Trophoblast cell (in vitro differentiated cells and primary cell): Measurements from ENCODE around the gene ARL5B.

Experiments
- DNase-seq, 2 donors: peaks; one replicate each; pipeline ENCODE4 v3.0.0-alpha.2; 2016
- H2AFZ ChIP-seq: 2 replicates; pipeline ENCODE4 v1.6.1; 2013; ENCODE audit warnings: low read length, moderate library complexity, mild to moderate bottlenecking; ENCODE audit not compliant: insufficient read depth, poor library complexity
- H2AK5ac ChIP-seq: 2 replicates; pipeline ENCODE4 v1.6.1; 2013; ENCODE audit warnings: mild to moderate bottlenecking, low read length
- H2BK120ac ChIP-seq: 2 replicates; pipeline ENCODE4 v1.6.1; 2013; ENCODE audit warnings: low read length, mild to moderate bottlenecking, moderate library complexity; ENCODE audit not compliant: insufficient read depth, poor library complexity
- H2BK12ac ChIP-seq: 2 replicates; pipeline ENCODE4 v1.6.1; 2013; ENCODE audit warnings: mild to moderate bottlenecking, low read length, moderate library complexity
- H2BK5ac ChIP-seq: 2 replicates; pipeline ENCODE4 v1.6.1; 2013; ENCODE audit warnings: low read length, low read depth, moderate library complexity, mild to moderate bottlenecking; ENCODE audit not compliant: poor library complexity
- H3K14ac ChIP-seq: 2 replicates; pipeline ENCODE4 v1.6.1; 2013; ENCODE audit warnings: mild to moderate bottlenecking, low read length
- H3K18ac ChIP-seq: 2 replicates; pipeline ENCODE4 v1.6.1; 2013; ENCODE audit warnings: mild to moderate bottlenecking, low read length
- H3K23ac ChIP-seq: 2 replicates; pipeline ENCODE4 v1.6.1; 2013; ENCODE audit warnings: low read length
- H3K27ac ChIP-seq: 2 replicates; pipeline ENCODE4 v1.5.1; 2013; ENCODE audit warnings: low read depth, mild to moderate bottlenecking, inconsistent platforms, low read length, moderate library complexity
- H3K27me3 ChIP-seq: 2 replicates; pipeline ENCODE4 v1.6.1; 2013; ENCODE audit warnings: inconsistent platforms, mild to moderate bottlenecking, low read length, moderate library complexity; ENCODE audit not compliant: insufficient read depth
- H3K36me3 ChIP-seq, 2 experiments: 1 replicate in 1 of 2; 2 replicates in 1 of 2; pipeline ENCODE4 v1.6.1; 2013; ENCODE audit warnings: low read length in 2 of 2, mild to moderate bottlenecking in 2 of 2, moderate library complexity in 1 of 2; ENCODE audit not compliant: insufficient read depth in 2 of 2, control insufficient read depth in 1 of 2
- H3K4ac ChIP-seq: 2 replicates; pipeline ENCODE4 v1.6.1; 2013; ENCODE audit warnings: low read depth, mild to moderate bottlenecking, low read length, moderate library complexity
- H3K4me1 ChIP-seq, 2 experiments: 1 replicate in 1 of 2; 2 replicates in 1 of 2; pipeline ENCODE4 v1.6.1; 2013; ENCODE audit warnings: low read length in 2 of 2, mild to moderate bottlenecking in 2 of 2, moderate library complexity in 1 of 2; ENCODE audit not compliant: insufficient read depth in 2 of 2, control insufficient read depth in 1 of 2
- H3K4me2 ChIP-seq: 2 replicates; pipeline ENCODE4 v1.6.1; 2013; ENCODE audit warnings: inconsistent platforms, mild to moderate bottlenecking, low read length, moderate library complexity
- H3K4me3 ChIP-seq: 2 replicates; pipeline ENCODE4 v1.5.1; 2013; ENCODE audit warnings: mild to moderate bottlenecking, low read depth, low read length, inconsistent platforms
- H3K79me1 ChIP-seq: one replicate; pipeline ENCODE4 v1.6.1; 2013; ENCODE audit warnings: low read length
- H3K79me2 ChIP-seq: 2 replicates; pipeline ENCODE4 v1.6.1; 2013; ENCODE audit warnings: low read length, mild to moderate bottlenecking; ENCODE audit not compliant: control insufficient read depth, insufficient read depth, poor library complexity
- H3K9ac ChIP-seq: 2 replicates; pipeline ENCODE4 v1.6.1; 2013; ENCODE audit warnings: mild to moderate bottlenecking, low read length
- H3K9me3 ChIP-seq: 2 replicates; pipeline ENCODE4 v1.6.1; 2013; ENCODE audit warnings: low read depth, mild to moderate bottlenecking, control low read depth, inconsistent platforms, low read length; ENCODE audit not compliant: insufficient read depth
- H4K12ac ChIP-seq: 2 replicates; pipeline ENCODE4 v1.6.1; 2013; ENCODE audit warnings: low read depth, mild to moderate bottlenecking, low read length, moderate library complexity
- H4K8ac ChIP-seq: 2 replicates; pipeline ENCODE4 v1.6.1; 2013; ENCODE audit warnings: low read depth, mild to moderate bottlenecking, low read length, moderate library complexity
- H4K91ac ChIP-seq: one replicate; pipeline ENCODE4 v1.6.1; 2013; ENCODE audit warnings: low read depth, mild to moderate bottlenecking, low read length, moderate library complexity
- WGBS: extraction: QIAGEN DNeasy Blood & Tissue Kit; methylation state at CpG from one replicate; pipeline ENCODE4 v1.1.7; 2013; ENCODE audit warnings: missing lambda C conversion rate; ENCODE audit not compliant: insufficient read length, insufficient coverage; ENCODE audit errors: extremely low coverage; 5-methylcytosine and 5-hydroxymethylcytosine counted together

ARL5B gene

GRCh38 chr10:18683427-18683826 is 24.2 kb downstream of the ARL5B start:
- Histone ChIP-seq H3K4ac (no peak overlapping the region), H4K8ac (no peak overlapping the region), H3K79me1 (no peaks in the 10 kb centered on the region), H3K14ac (no peak overlapping the region), H2AFZ (no peak overlapping the region), H3K27me3 (no peaks in the 10 kb centered on the region), H3K9ac (no peak overlapping the region), H4K91ac (no peak overlapping the region), H2BK120ac (no peak overlapping the region), H3K27ac (no peak overlapping the region), H2AK5ac (no peak overlapping the region), H3K23ac (no peak overlapping the region), H2BK12ac (no peak overlapping the region), H2BK5ac (no peak overlapping the region), H4K12ac (no peak overlapping the region), H3K36me3 (no peaks in the 10 kb centered on the region), H3K9me3 (no peaks in the 10 kb centered on the region), H3K4me3 (no peak overlapping the region), H3K4me2 (no peak overlapping the region), H3K4me1 (peaks cover 0 to 10% of the 10 kb centered on the region in 2 experiments), H3K79me2 (no peaks in the 10 kb centered on the region), H3K18ac (no peak overlapping the region)
- no CpG with 5 or more reads among the region's 1 CpG for WGBS
- peak in 1 of 2 donors; percentile 17 for DNase-seq

GRCh38 chr10:18684416-18684815 is 25.2 kb downstream of the ARL5B start:
- Histone ChIP-seq H2BK120ac (no peak overlapping the region), H2AK5ac (no peak overlapping the region), H3K27me3 (no peaks in the 10 kb centered on the region), H3K79me1 (no peaks in the 10 kb centered on the region), H3K36me3 (no peaks in the 10 kb centered on the region), H3K4me1 (peaks cover 0 to 10% of the 10 kb centered on the region in 2 experiments), H3K9ac (no peak overlapping the region), H3K9me3 (no peaks in the 10 kb centered on the region), H3K4me2 (no peak overlapping the region), H2AFZ (no peak overlapping the region), H2BK5ac (no peak overlapping the region), H3K18ac (no peak overlapping the region), H3K23ac (no peak overlapping the region), H3K79me2 (no peaks in the 10 kb centered on the region), H4K8ac (no peak overlapping the region), H2BK12ac (no peak overlapping the region), H3K14ac (no peak overlapping the region), H3K4ac (no peak overlapping the region), H4K91ac (no peak overlapping the region), H3K4me3 (no peak overlapping the region), H4K12ac (no peak overlapping the region), H3K27ac (no peak overlapping the region)
- no peak for DNase-seq
- WGBS = no CpG with 5 or more reads among the region's 1 CpG

- H3K18ac ChIP-seq = no peak overlapping the region
- WGBS = no CpG with 5 or more reads among the region's 3 CpGs
- DNase-seq = no peak
- no peak overlapping the region for H3K14ac ChIP-seq
- no peak overlapping the region for H2AK5ac ChIP-seq
- no peak overlapping the region for H3K4me2 ChIP-seq
- no peaks in the 10 kb centered on the region for H3K36me3 ChIP-seq
- no peak overlapping the region for H3K9ac ChIP-seq
- no peak overlapping the region for H2BK5ac ChIP-seq
- H2BK12ac ChIP-seq = no peak overlapping the region
- H4K8ac ChIP-seq = no peak overlapping the region
- no peak overlapping the region for H3K4me3 ChIP-seq
- no peak overlapping the region for H3K27ac ChIP-seq
- no peaks in the 10 kb centered on the region for H3K79me2 ChIP-seq
- no peak overlapping the region for H3K4ac ChIP-seq
- no peak overlapping the region for H2BK120ac ChIP-seq
- no peak overlapping the region for H4K12ac ChIP-seq
- H3K27me3 ChIP-seq = no peaks in the 10 kb centered on the region
- H2AFZ ChIP-seq = no peak overlapping the region
- H3K4me1 ChIP-seq = peaks cover 0 to 10% of the 10 kb centered on the region in 2 experiments
- no peaks in the 10 kb centered on the region for H3K9me3 ChIP-seq
- no peak overlapping the region for H3K23ac ChIP-seq
- no peak overlapping the region for H4K91ac ChIP-seq
- H3K79me1 ChIP-seq = no peaks in the 10 kb centered on the region
Observed at GRCh38 chr10:18684953-18685352, 25.7 kb downstream of the ARL5B start.

GRCh38 chr10:18685555-18685954 is 26.3 kb downstream of the ARL5B start:
- no peak overlapping the region for H2AFZ ChIP-seq
- no peak overlapping the region for H3K14ac ChIP-seq
- no peak overlapping the region for H3K4me2 ChIP-seq
- H3K18ac ChIP-seq = no peak overlapping the region
- H3K4me1 ChIP-seq = peaks cover 0 to 10% of the 10 kb centered on the region in 2 experiments
- H4K91ac ChIP-seq = no peak overlapping the region
- no peak overlapping the region for H4K8ac ChIP-seq
- H3K36me3 ChIP-seq = no peaks in the 10 kb centered on the region
- no peak overlapping the region for H2BK12ac ChIP-seq
- WGBS = no CpG with 5 or more reads among the region's 7 CpGs
- H3K27me3 ChIP-seq = no peaks in the 10 kb centered on the region
- H2BK120ac ChIP-seq = no peak overlapping the region
- no peak overlapping the region for H3K27ac ChIP-seq
- H2BK5ac ChIP-seq = no peak overlapping the region
- no peaks in the 10 kb centered on the region for H3K9me3 ChIP-seq
- no peaks in the 10 kb centered on the region for H3K79me2 ChIP-seq
- H3K79me1 ChIP-seq = no peaks in the 10 kb centered on the region
- no peak overlapping the region for H3K4ac ChIP-seq
- H3K4me3 ChIP-seq = no peak overlapping the region
- H3K9ac ChIP-seq = no peak overlapping the region
- H4K12ac ChIP-seq = no peak overlapping the region
- no peak for DNase-seq
- H3K23ac ChIP-seq = no peak overlapping the region
- no peak overlapping the region for H2AK5ac ChIP-seq
